Natural killer cell treated with Interleukin-12 subunit alpha and Interleukin-12 subunit beta and Interleukin-15 and Interleukin-18, amount 100 ng/mL, for 72 hours (primary cell): ENCODE data around the gene CDRT15. TPM values are rescaled to one million over a fixed set of nuclear protein-coding genes. Genes with fewer than 3 reads are reported as not detected.
"Not testable (repeated sequence)": the region's sequence is repeated elsewhere in the genome, so short reads cannot be mapped to it uniquely, and the experiment has no call there.

Experiments used
- ATAC-seq, 2 donors: fragments of 150-1000 bp; cut with Tn5 transposase in 1 of 2; sonication (Bioruptor Pico), chemical (Tn5 transposase) in 1 of 2; 2 replicates each; pipeline ENCODE4 v1.10.0; 2021
- DNase-seq: peaks from one replicate; pipeline ENCODE4 v3.0.0; 2022; ENCODE audit warnings: low spot score
- H3K27ac Mint-ChIP-seq, 2 donors: 1 replicate in 1 of 2; 2 replicates in 1 of 2; pipeline ENCODE4 v1.8.0; 2022; ENCODE audit warnings: mixed read lengths in 2 of 2, mild to moderate bottlenecking in 1 of 2, moderate library complexity in 1 of 2
- H3K27me3 Mint-ChIP-seq, 2 donors: 1 replicate in 1 of 2; 2 replicates in 1 of 2; pipeline ENCODE4 v1.8.0; 2022; ENCODE audit warnings: mixed read lengths in 2 of 2
- H3K36me3 Mint-ChIP-seq: one replicate; pipeline ENCODE4 v1.8.0; 2022; ENCODE audit warnings: mixed read lengths
- H3K4me1 Mint-ChIP-seq, 2 donors: 1 replicate in 1 of 2; 2 replicates in 1 of 2; pipeline ENCODE4 v1.8.0; 2022; ENCODE audit warnings: low read depth in 2 of 2, mixed read lengths in 2 of 2, mild to moderate bottlenecking in 1 of 2
- H3K4me3 Mint-ChIP-seq: one replicate; pipeline ENCODE4 v1.8.0; 2022; ENCODE audit warnings: mixed read lengths
- H3K9me3 Mint-ChIP-seq: 2 replicates; pipeline ENCODE4 v1.8.0; 2022; ENCODE audit warnings: mixed read lengths
- total RNA-seq, 2 donors: library from RNA; stranded (reverse); gene quantifications; one replicate each; pipeline ENCODE4 v1.2.3, GENCODE V29; 2022

CDRT15 gene
- total RNA-seq, 2 donors from 2014 or later: not detected

GRCh38 chr17:14191469-14191868 is 45.2 kb downstream of the CDRT15 start:
- ATAC-seq, H3K9me3 Mint-ChIP-seq, DNase-seq, H3K36me3 Mint-ChIP-seq, H3K4me3 Mint-ChIP-seq, H3K27me3 Mint-ChIP-seq: not testable (repeated sequence)
- Mint-ChIP-seq H3K27ac (peak overlapping the region; percentile 37 to 84), H3K4me1 (peaks cover 45 to 52% of the 10 kb centered on the region in 2 donors)

- H3K36me3 Mint-ChIP-seq, H3K27me3 Mint-ChIP-seq, H3K4me3 Mint-ChIP-seq, ATAC-seq, DNase-seq, H3K9me3 Mint-ChIP-seq: not testable (repeated sequence)
- peaks cover 40 to 46% of the 10 kb centered on the region in 2 donors for H3K4me1 Mint-ChIP-seq
- peak overlapping the region in 1 of 2 donors; percentile 50 for H3K27ac Mint-ChIP-seq
Measured at GRCh38 chr17:14190774-14191173, 45.9 kb downstream of the CDRT15 start.

GRCh38 chr17:14186443-14186842 is 50.2 kb downstream of the CDRT15 start:
- ATAC-seq, DNase-seq, H3K27me3 Mint-ChIP-seq, H3K36me3 Mint-ChIP-seq, H3K27ac Mint-ChIP-seq, H3K4me3 Mint-ChIP-seq, H3K9me3 Mint-ChIP-seq: not testable (repeated sequence)
- peaks cover 14 to 17% of the 10 kb centered on the region in 2 donors for H3K4me1 Mint-ChIP-seq

Other genes starting within 250 kb of the CDRT15 start
- 10 to 100 TPM; 22.7 to 26.4 TPM for gene COX10, start 167.4 kb downstream of the CDRT15 start, total RNA-seq
- 10 to 100 TPM; 13.2 to 22.0 TPM for gene HS3ST3B1, start 64.2 kb upstream of the CDRT15 start, total RNA-seq